Liver (tissue), 9 donors: ENCODE measurements around the gene DESI1. TPM values are rescaled to one million over a fixed set of nuclear protein-coding genes. Genes with fewer than 3 reads are reported as not detected.

ENCODE experiments used
- DNase-seq: peaks from one replicate; pipeline ENCODE4 v3.0.0-alpha.2; 2017; ENCODE audit warnings: low spot score
- H3K27ac ChIP-seq, 2 donors: one replicate each; pipeline ENCODE4 v1.7.0; 2013; ENCODE audit warnings: inconsistent platforms in 2 of 2, low read length in 2 of 2, control low read depth in 1 of 2, low read depth in 1 of 2, mild to moderate bottlenecking in 1 of 2
- H3K27me3 ChIP-seq, 4 donors: one replicate each; pipeline versions ENCODE4 v1.6.1 to v1.7.0; 2013; ENCODE audit warnings: low read length in 3 of 4, inconsistent platforms in 1 of 4, mild to moderate bottlenecking in 1 of 4, moderate library complexity in 1 of 4; ENCODE audit not compliant: control insufficient read depth in 4 of 4, insufficient read depth in 4 of 4
- H3K36me3 ChIP-seq, 4 donors: one replicate each; pipeline versions ENCODE4 v1.6.1 to v1.7.0; 2013; ENCODE audit warnings: low read length in 3 of 4, mild to moderate bottlenecking in 3 of 4, low read depth in 1 of 4, moderate library complexity in 1 of 4; ENCODE audit not compliant: control insufficient read depth in 4 of 4, insufficient read depth in 3 of 4
- H3K4me1 ChIP-seq, 4 donors: one replicate each; pipeline versions ENCODE4 v1.6.1 to v1.7.0; 2013; ENCODE audit warnings: low read length in 3 of 4, mild to moderate bottlenecking in 3 of 4, moderate library complexity in 1 of 4; ENCODE audit not compliant: control insufficient read depth in 4 of 4, insufficient read depth in 4 of 4
- H3K4me3 ChIP-seq, 3 donors: one replicate each; pipeline versions ENCODE4 v1.6.1 to v1.7.0; 2013; ENCODE audit warnings: low read length in 3 of 3, control low read depth in 1 of 3, low read depth in 1 of 3, mild to moderate bottlenecking in 1 of 3
- H3K9ac ChIP-seq, 2 donors: one replicate each; pipeline ENCODE4 v1.7.0; 2013; ENCODE audit warnings: low read length in 2 of 2, mild to moderate bottlenecking in 2 of 2, moderate library complexity in 2 of 2, control low read depth in 1 of 2, low read depth in 1 of 2
- H3K9me3 ChIP-seq, 4 donors: one replicate each; pipeline versions ENCODE4 v1.6.1 to v1.7.0; 2013; ENCODE audit warnings: low read length in 3 of 4; ENCODE audit not compliant: control insufficient read depth in 4 of 4
- ATF3 ChIP-seq: IDR thresholded peaks from 2 replicates; pipeline ENCODE4 v1.6.1; 2016; ENCODE audit warnings: antibody characterized with exemption
- CTCF ChIP-seq: fragments of 150-350 bp; IDR thresholded peaks from 2 replicates; pipeline ENCODE4 v1.5.1; 2017; ENCODE audit warnings: improper control_type of control experiment, low read depth, low read length; ENCODE audit not compliant: missing input control
- EGR1 ChIP-seq, 2 donors: IDR thresholded peaks; 2 replicates each; pipeline ENCODE4 v1.6.1; 2016 to 2018; ENCODE audit warnings: antibody characterized with exemption in 2 of 2, low read depth in 2 of 2
- FOXA1 ChIP-seq: IDR thresholded peaks from 2 replicates; pipeline ENCODE4 v1.6.1; 2016; ENCODE audit warnings: antibody characterized with exemption
- FOXA2 ChIP-seq: IDR thresholded peaks from 2 replicates; pipeline ENCODE4 v1.6.1; 2016; ENCODE audit warnings: antibody characterized with exemption
- GABPA ChIP-seq, 2 donors: IDR thresholded peaks in 1 of 2; conservative IDR thresholded peaks in 1 of 2; 2 replicates each; pipeline ENCODE4 v1.6.1; 2016; ENCODE audit warnings: antibody characterized with exemption in 2 of 2, mild to moderate bottlenecking in 1 of 2, moderate library complexity in 1 of 2
- HNF4A ChIP-seq, 2 donors: conservative IDR thresholded peaks; 2 replicates each; pipeline ENCODE4 v1.6.1; 2016; ENCODE audit warnings: antibody characterized with exemption in 2 of 2, mild to moderate bottlenecking in 2 of 2
- HNF4G ChIP-seq: IDR thresholded peaks from 2 replicates; pipeline ENCODE4 v1.6.1; 2016; ENCODE audit warnings: antibody characterized with exemption
- JUND ChIP-seq, 2 donors: IDR thresholded peaks; 2 replicates each; pipeline ENCODE4 v1.6.1; 2016; ENCODE audit warnings: antibody characterized with exemption in 2 of 2
- NR2F2 ChIP-seq: IDR thresholded peaks from 2 replicates; pipeline ENCODE4 v1.6.1; 2016; ENCODE audit warnings: antibody characterized with exemption
- RAD21 ChIP-seq, 2 donors: IDR thresholded peaks; 2 replicates each; pipeline ENCODE4 v1.6.1; 2016; ENCODE audit warnings: antibody characterized with exemption in 2 of 2, mild to moderate bottlenecking in 2 of 2
- REST ChIP-seq: IDR thresholded peaks from 2 replicates; pipeline ENCODE4 v1.6.1; 2016; ENCODE audit warnings: antibody characterized with exemption, mild to moderate bottlenecking
- RXRA ChIP-seq, 2 donors: IDR thresholded peaks; 2 replicates each; pipeline ENCODE4 v1.6.1; 2017 to 2018; ENCODE audit warnings: antibody characterized with exemption in 2 of 2, mild to moderate bottlenecking in 1 of 2
- SP1 ChIP-seq: IDR thresholded peaks from 2 replicates; pipeline ENCODE4 v1.6.1; 2018; ENCODE audit warnings: antibody characterized with exemption, mild to moderate bottlenecking
- TAF1 ChIP-seq: conservative IDR thresholded peaks from 2 replicates; pipeline ENCODE4 v1.6.1; 2016; ENCODE audit warnings: antibody characterized with exemption, mild to moderate bottlenecking
- YY1 ChIP-seq: IDR thresholded peaks from 2 replicates; pipeline ENCODE4 v1.6.1; 2016; ENCODE audit warnings: antibody characterized with exemption, mild to moderate bottlenecking
- WGBS: extraction: QIAGEN DNeasy Blood & Tissue Kit; methylation state at CpG from one replicate; pipeline ENCODE4 v1.1.7; 2013; 5-methylcytosine and 5-hydroxymethylcytosine counted together
- polyA plus RNA-seq, 2 donors: library from polyadenylated mRNA; stranded (reverse) in 1 of 2; unstranded in 1 of 2; fragments of 200-250 nt in 1 of 2; fragments of >200 nt in 1 of 2; fragmentation: Nextera tagmentation in 1 of 2; extraction: Ambion mirVana in 1 of 2; gene quantifications; one replicate each; pipeline versions ENCODE4 v1.2.1 to v1.2.3, GENCODE V29; 2013 to 2015
- total RNA-seq, 2 donors: library from RNA; depleted of rRNA; stranded (reverse); fragments of >200 nt; gene quantifications; one replicate each; pipeline ENCODE4 v1.2.3, GENCODE V29; 2014
- donor health status: healthy.
- donor health status: healthy.
- donor health status: healthy.
- donor health status: healthy.
- donor health status: healthy.

The DESI1 gene
- total and polyA plus RNA-seq, 4 donors: 16.4 to 102 (median 40.6) TPM

- TF ChIP-seq GABPA (IDR thresholded peaks at IDR 0.05 in 1 of 2, conservative IDR thresholded peaks at IDR 0.05 in 1 of 2) (no peak), HNF4G (no peak), HNF4A (conservative IDR thresholded peaks at IDR 0.05) (no peak), RAD21 (IDR thresholded peaks at IDR 0.05) (no peak), RXRA (IDR thresholded peaks at IDR 0.05) (no peak), ATF3 (no peak), JUND (IDR thresholded peaks at IDR 0.05) (no peak), FOXA1 (no peak), SP1 (no peak), EGR1 (IDR thresholded peaks at IDR 0.05; ENCODE audit: low read depth in 2 of 2) (no peak), CTCF (no peak), REST (no peak), TAF1 (no peak), YY1 (no peak), FOXA2 (no peak)
- Histone ChIP-seq H3K27ac (no peak overlapping the region), H3K27me3 (no peaks in the 10 kb centered on the region), H3K4me3 (no peak overlapping the region), H3K9me3 (no peaks in the 10 kb centered on the region), H3K9ac (no peak overlapping the region), H3K36me3 (peaks cover 16 to 56% (median 47%) of the 10 kb centered on the region in 4 donors), H3K4me1 (peaks cover 0 to 9% (median 3%) of the 10 kb centered on the region in 4 donors)
- 88% methylated on average over 3 of the region's 3 CpGs for WGBS
- no peak for DNase-seq
Measured at GRCh38 chr22:41647771-41648170, 26.9 kb upstream of the DESI1 start.

- H3K4me1 ChIP-seq: peaks cover 0 to 4% (median 0%) of the 10 kb centered on the region in 4 donors
- no peak overlapping the region for H3K27ac ChIP-seq
- H3K9me3 ChIP-seq: no peaks in the 10 kb centered on the region
- DNase-seq: no peak
- peaks cover 4 to 57% (median 48%) of the 10 kb centered on the region in 4 donors for H3K36me3 ChIP-seq
- TF ChIP-seq GABPA (IDR thresholded peaks at IDR 0.05 in 1 of 2, conservative IDR thresholded peaks at IDR 0.05 in 1 of 2) (no peak), HNF4A (conservative IDR thresholded peaks at IDR 0.05) (no peak), ATF3 (no peak), EGR1 (IDR thresholded peaks at IDR 0.05; ENCODE audit: low read depth in 2 of 2) (no peak), FOXA2 (no peak), NR2F2 (no peak)
- H3K27me3 ChIP-seq: no peaks in the 10 kb centered on the region
- no peak overlapping the region for H3K4me3 ChIP-seq
- WGBS: 96% methylated on average over 6 of the region's 6 CpGs
- no peak overlapping the region for H3K9ac ChIP-seq
Measured at GRCh38 chr22:41642331-41643110, 21.7 kb upstream of the DESI1 start.
